ENCODE results near the gene CYP2W1.
A peak's percentile ranks its signal among the peaks of the same experiment; 100 is the strongest.
"Not testable (repeated sequence)": the region's sequence is repeated elsewhere in the genome, so short reads cannot be mapped to it uniquely, and the experiment has no call there.

Gene CYP2W1

DNA sequence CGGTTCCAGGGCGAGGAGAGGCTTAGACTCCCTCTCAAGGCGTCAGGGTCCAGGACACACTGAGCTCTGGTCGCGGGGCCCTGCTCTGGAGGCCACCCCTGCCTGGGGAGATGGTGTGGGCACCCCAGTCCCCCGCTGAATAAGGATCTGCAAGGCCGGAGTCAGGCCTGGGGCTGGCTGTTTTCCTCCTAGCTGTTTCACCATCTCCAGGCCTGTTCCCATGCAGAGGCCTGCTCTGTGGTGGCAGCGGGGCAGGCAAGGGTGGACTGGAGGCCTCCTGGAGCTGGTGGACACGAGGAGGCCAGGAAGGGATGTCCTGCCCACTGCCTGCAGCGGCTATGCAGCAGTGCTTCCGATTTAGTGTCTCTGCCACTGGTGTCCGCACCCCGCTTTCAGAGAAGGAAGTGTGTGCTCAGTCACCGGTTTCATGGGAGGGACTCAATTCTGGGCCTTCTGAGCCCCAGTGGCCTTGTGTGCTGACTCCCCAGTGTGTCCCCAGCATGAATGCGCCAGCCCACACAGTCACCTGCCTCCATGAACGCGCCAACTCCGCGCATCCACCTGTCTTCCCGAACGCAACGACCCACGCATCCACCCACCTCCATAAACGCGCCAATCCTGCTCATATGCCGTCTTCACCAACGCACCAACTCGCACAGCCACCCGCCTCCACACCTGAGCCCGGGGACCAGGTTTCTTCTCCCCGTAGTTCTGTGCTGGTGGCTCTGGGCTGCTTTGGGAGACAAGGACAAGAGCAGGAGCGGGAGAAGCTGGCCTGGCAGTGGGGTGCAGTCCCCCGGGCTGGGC, 46.9 kb downstream of the CYP2W1 start:
- DNase-seq (ENCODE audit: low spot score) = no peak

DNA sequence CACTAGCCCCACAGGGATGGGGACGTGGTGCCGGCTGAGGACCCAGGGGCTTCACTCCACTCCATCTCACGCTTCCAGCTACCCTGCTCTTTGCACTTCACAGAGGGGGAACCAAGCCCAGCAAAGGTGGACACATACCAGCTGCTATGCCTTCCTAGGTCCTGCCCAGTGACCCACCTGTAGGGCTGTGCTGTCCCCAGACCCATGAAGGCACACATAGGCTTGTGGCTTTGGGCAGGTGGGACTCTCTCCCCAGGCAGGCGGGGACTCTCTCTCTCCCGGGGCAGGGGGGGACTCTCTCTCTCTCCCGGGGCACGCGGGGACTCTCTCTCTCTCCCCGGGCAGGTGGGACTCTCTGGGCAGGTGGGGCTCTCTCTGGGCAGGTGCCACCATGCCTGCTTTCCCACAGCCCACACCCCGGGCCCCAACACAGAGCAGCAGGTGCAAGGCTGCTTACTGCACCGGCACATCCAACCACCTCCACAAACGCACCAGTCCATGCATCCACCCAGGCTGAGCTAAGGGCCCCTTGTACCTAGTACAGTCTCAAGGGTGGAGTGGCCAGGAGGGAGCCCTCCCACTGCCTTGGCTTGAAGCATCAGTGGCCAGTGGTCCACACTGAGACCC, 47.6 kb downstream of the CYP2W1 start:
- DNase-seq (ENCODE audit: low spot score) = no peak

DNA sequence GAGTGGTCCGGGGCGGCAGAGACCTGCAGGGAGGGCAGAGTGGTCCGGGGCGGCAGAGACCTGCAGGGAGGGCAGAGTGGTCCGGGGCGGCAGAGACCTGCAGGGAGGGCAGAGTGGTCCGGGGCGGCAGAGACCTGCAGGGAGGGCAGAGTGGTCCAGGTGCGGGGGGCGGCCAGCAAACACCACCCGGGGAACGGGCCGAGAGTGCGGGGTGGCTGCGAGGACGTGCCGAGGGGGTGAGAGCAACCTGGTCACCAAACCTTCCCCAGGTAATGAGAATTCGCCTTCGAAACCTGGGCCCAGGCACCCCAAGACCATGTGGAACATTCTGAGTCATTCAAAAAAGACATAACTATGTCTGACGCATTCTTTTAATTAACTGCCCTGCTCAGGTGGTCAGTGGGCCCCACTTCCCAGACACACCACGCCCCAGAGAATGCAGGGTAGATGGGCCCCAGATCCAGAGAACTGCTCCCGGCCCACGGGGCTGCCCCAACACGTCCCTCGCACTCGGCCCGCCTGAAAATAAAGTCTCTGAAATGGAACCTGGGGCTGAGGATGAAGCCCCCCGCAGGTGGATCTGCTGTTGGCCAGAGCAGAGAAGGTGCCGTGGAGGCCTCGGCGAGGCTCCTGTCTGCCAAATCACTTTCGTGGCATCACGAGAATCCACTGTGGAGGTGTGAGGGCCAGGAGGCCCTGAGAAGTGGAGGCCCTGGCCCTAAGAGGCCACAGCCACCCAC, 48.9 kb downstream of the CYP2W1 start:
- DNase-seq (ENCODE audit: low spot score) = no peak

DNA sequence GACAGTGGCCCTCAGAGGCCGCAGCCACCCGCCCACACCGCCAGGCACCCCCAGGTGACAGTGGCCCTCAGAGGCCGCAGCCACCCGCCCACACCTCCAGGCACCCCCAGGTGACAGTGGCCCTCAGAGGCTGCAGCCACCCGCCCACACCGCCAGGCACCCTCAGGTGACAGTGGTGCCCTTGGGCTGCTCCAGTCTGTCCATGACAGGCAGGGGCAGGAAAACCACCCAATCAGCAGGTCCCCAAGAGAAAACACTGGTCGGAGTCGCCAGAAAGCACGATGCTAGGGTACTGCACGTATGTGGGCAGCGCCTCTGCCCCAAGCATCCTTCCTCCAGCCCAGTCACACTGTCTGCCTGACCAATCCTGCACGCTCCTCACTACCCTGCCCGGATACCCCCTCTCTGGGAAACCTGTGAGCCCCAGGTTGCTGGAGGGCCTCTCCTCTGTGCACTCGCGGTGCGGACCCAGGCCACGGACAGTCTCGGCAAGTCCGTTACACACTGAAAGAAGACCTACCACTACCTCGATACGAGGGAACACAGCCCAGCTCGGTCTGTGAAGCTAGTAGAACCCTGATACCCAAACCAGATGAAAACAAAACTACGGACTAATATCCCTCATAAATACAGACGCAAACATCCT, 49.7 kb downstream of the CYP2W1 start:
- no peak for DNase-seq (ENCODE audit: low spot score)

DNA sequence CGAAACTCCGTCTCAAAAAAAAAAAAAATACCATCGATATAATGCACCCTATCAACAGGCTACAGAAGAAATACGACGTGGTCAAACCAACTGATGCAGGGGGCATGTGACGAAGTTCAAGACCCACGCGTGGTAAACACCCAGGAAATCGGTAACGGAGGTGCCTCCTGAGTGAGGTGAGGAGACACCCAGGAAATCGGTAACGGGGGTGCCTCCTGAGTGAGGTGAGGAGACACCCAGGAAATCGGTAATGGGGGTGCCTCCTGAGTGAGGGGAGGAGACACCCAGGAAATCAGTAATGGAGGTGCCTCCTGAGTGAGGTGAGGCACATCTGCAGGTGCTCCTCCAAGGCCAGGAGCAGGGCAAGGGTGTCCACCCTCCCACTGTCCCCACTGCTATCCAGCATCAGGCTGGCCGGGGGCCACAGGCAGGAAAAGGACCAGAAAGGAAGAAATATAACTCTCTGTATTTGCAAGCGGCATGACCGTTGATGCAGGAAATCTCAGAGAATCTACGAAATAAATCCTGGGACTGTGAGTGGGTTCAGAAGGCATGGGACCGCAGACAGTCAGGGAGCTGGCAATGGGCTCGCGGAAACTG, 50.7 kb downstream of the CYP2W1 start:
- DNase-seq (ENCODE audit: low spot score) = peak; percentile 43

DNA sequence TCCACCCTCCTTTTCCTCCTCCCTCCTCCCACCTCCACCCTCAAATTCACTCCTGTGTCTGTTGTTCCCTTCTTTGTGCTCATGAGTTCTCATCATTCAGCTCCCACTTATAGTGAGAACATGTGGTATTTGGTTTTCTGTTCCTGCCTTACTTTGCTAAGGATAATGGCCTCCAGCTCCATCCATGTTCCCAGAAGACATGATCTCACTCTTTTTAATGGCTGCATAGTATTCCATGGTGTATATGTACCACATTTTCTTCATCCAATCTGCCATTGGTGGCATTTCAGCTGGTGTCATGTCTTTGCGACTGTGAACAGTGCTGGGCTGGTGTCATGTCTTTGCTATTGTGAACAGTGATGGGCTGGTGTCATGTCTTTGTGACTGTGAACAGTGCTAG, 51.8 kb downstream of the CYP2W1 start:
- DNase-seq (ENCODE audit: low spot score) = not testable (repeated sequence)

DNA sequence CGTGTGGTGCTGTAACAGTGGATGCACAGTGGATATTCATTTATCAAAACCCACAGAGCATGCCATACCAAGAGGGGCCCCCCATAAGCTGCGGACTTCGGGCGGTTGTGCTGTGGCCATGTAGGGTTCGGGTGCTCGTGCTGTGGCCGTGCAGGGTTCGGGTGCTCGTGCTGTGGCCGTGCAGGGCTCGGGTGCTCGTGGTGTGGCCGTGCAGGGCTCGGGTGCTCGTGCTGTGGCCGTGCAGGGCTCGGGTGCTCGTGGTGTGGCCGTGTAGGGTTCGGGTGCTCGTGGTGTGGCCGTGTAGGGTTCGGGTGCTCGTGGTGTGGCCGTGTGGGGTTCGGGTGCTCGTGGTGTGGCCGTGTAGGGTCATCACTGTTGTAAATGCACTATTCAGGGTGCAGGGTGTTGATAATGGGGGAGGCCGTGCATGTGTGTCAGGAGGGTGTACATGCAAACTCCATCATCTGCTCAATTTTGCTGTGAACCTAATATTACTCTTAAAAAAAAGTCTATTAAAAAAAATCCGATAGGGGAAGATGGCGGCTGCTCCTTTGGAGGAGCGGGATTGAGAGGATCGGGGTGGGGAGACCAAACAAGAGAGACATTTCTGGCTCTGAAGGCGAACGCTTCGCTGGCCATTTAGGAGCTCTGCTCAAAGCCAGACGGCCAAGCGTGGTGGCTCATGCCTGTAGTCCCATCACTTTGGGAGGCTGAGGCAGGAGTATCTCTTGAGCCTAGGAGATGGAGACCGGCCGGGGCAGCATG, 53.4 kb downstream of the CYP2W1 start:
- DNase-seq (ENCODE audit: low spot score) = not testable (repeated sequence)
